Esophagus muscularis mucosa (tissue), 4 donors: Measurements from ENCODE around the gene HHATL. TPM values are rescaled to one million over a fixed set of nuclear protein-coding genes. Genes with fewer than 3 reads are reported as not detected.
A peak's percentile ranks its signal among the peaks of the same experiment; 100 is the strongest.

Experiments
- DNase-seq: peaks from one replicate; pipeline ENCODE4 v3.0.0-alpha.2; 2017; ENCODE audit errors: extremely low spot score
- H3K27ac ChIP-seq, 4 donors: fragments of 200-600 bp; sonication (generic); replicated peaks in 1 of 4; 1 replicate in 3 of 4; 2 replicates in 1 of 4; pipeline ENCODE4 v1.5.1; 2016 to 2019; ENCODE audit warnings: mild to moderate bottlenecking in 1 of 4
- H3K27me3 ChIP-seq, 4 donors: fragments of 200-600 bp; sonication (generic); one replicate each; pipeline versions ENCODE4 v1.5.1 to v1.6.0; 2016 to 2019
- H3K36me3 ChIP-seq, 4 donors: fragments of 200-600 bp; sonication (generic); one replicate each; pipeline ENCODE4 v1.5.1; 2016 to 2019
- H3K4me1 ChIP-seq, 4 donors: fragments of 200-600 bp; sonication (generic); one replicate each; pipeline ENCODE4 v1.5.1; 2016 to 2019
- H3K4me3 ChIP-seq, 4 donors: fragments of 200-600 bp; sonication (generic); 1 replicate in 2 of 4; 2 replicates in 2 of 4; pipeline ENCODE4 v1.5.1; 2016 to 2019; ENCODE audit warnings: mild to moderate bottlenecking in 4 of 4, moderate library complexity in 1 of 4
- H3K9me3 ChIP-seq, 4 donors: fragments of 200-600 bp; sonication (generic); 1 replicate in 3 of 4; 2 replicates in 1 of 4; pipeline ENCODE4 v1.5.1; 2016 to 2019
- CTCF ChIP-seq, 3 experiments: fragments of 200-600 bp in 2 of 3; fragments of 450-650 bp in 1 of 3; sonication (generic) in 2 of 3; IDR thresholded peaks; one replicate each; pipeline ENCODE4 v1.5.1; 2017 to 2019; ENCODE audit warnings: antibody characterized with exemption in 3 of 3, mild to moderate bottlenecking in 2 of 3, moderate library complexity in 1 of 3
- EP300 ChIP-seq: sonication (generic); formaldehyde crosslinking; IDR thresholded peaks from one replicate; pipeline ENCODE4 v1.6.1; 2017; ENCODE audit warnings: antibody characterized with exemption
- POLR2A ChIP-seq: fragments of 450-650 bp; IDR thresholded peaks from one replicate; pipeline ENCODE4 v1.6.1; 2017; ENCODE audit warnings: antibody characterized with exemption, moderate library complexity, mild to moderate bottlenecking, low read depth
- POLR2AphosphoS5 ChIP-seq, 2 donors: sonication (generic); formaldehyde crosslinking; IDR thresholded peaks; one replicate each; pipeline ENCODE4 v1.6.1; 2017; ENCODE audit warnings: antibody characterized with exemption in 2 of 2
- WGBS: methylation state at CpG from one replicate; pipeline ENCODE4 v1.1.5; 2018; 5-methylcytosine and 5-hydroxymethylcytosine counted together
- intact Hi-C: fragments of 100-400 bp; cut with DNase I; formaldehyde crosslinking; loops from one replicate; pipeline ENCODE4 v1.15.1; 2023
- total RNA-seq, 4 donors: library from RNA; depleted of rRNA; stranded (reverse); fragments of >200 nt; gene quantifications; one replicate each; pipeline versions ENCODE4 v1.1.0 to v1.2.1, GENCODE V29; 2016

The HHATL gene
- total RNA-seq, 4 donors from 2014 or later: 1.5 TPM; not detected in 3

GRCh38 chr3:42683875-42684598 is 18.6 kb downstream of the HHATL start:
- TF ChIP-seq POLR2AphosphoS5 (IDR thresholded peaks at IDR 0.05): peak; percentile 28 to 61
- TF ChIP-seq CTCF (IDR thresholded peaks at IDR 0.05): no peak
- no peak overlapping the region for H3K4me3 ChIP-seq
- H3K27me3 ChIP-seq: peaks cover 0 to 23% (median 0%) of the 10 kb centered on the region in 4 donors
- peak overlapping the region; percentile 34 to 55 (median 38) for H3K27ac ChIP-seq
- no peaks in the 10 kb centered on the region for H3K36me3 ChIP-seq
- H3K4me1 ChIP-seq: peaks cover 16 to 38% (median 33%) of the 10 kb centered on the region in 4 donors
- no peaks in the 10 kb centered on the region for H3K9me3 ChIP-seq
- peak; percentile 95 for DNase-seq
- intact Hi-C loops: no loop called here
- WGBS: 43% methylated on average over 10 of the region's 10 CpGs

- intact Hi-C loops: no loop called here
- Histone ChIP-seq H3K4me1 (peaks cover 16 to 38% (median 33%) of the 10 kb centered on the region in 4 donors), H3K27ac (no peak overlapping the region), H3K36me3 (no peaks in the 10 kb centered on the region), H3K9me3 (no peaks in the 10 kb centered on the region), H3K4me3 (no peak overlapping the region), H3K27me3 (peaks cover 0 to 23% (median 0%) of the 10 kb centered on the region in 4 donors)
- 80% methylated on average over 12 of the region's 12 CpGs for WGBS
- TF ChIP-seq CTCF (IDR thresholded peaks at IDR 0.05) (no peak), EP300 (no peak), POLR2A (no peak)
- no peak for DNase-seq
Measured at GRCh38 chr3:42682301-42683070, 20.1 kb downstream of the HHATL start.

GRCh38 chr3:42681361-42682038 is 21.1 kb downstream of the HHATL start:
- Histone ChIP-seq H3K36me3 (no peaks in the 10 kb centered on the region), H3K4me1 (peaks cover 16 to 35% (median 32%) of the 10 kb centered on the region in 4 donors), H3K9me3 (no peaks in the 10 kb centered on the region), H3K27ac (no peak overlapping the region), H3K4me3 (no peak overlapping the region), H3K27me3 (peaks cover 0 to 14% (median 0%) of the 10 kb centered on the region in 4 donors)
- TF ChIP-seq POLR2A (no peak), CTCF (IDR thresholded peaks at IDR 0.05) (no peak), EP300 (no peak), POLR2AphosphoS5 (IDR thresholded peaks at IDR 0.05) (no peak)
- intact Hi-C loops: no loop called here
- no peak for DNase-seq
- WGBS: 88% methylated on average over 10 of the region's 10 CpGs

GRCh38 chr3:42680806-42681205 is 21.8 kb downstream of the HHATL start:
- no peak for DNase-seq
- Histone ChIP-seq H3K4me3 (no peak overlapping the region), H3K27ac (no peak overlapping the region), H3K9me3 (no peaks in the 10 kb centered on the region), H3K27me3 (peaks cover 0 to 7% (median 0%) of the 10 kb centered on the region in 4 donors), H3K4me1 (peaks cover 16 to 28% (median 27%) of the 10 kb centered on the region in 4 donors), H3K36me3 (no peaks in the 10 kb centered on the region)
- intact Hi-C loops: no loop called here
- WGBS: 86% methylated on average over 4 of the region's 4 CpGs
- TF ChIP-seq CTCF (IDR thresholded peaks at IDR 0.05) (no peak), POLR2A (no peak), POLR2AphosphoS5 (IDR thresholded peaks at IDR 0.05) (no peak), EP300 (no peak)
